Right lobe of liver (tissue), 4 donors: Measurements from ENCODE around the gene KRT6A.

Experiments used
- CTCF ChIP-seq, 4 donors: fragments of 200-600 bp in 3 of 4; fragments of 450-650 bp in 1 of 4; IDR thresholded peaks; one replicate each; pipeline versions ENCODE4 v1.5.1 to v1.8.0; 2016 to 2022; ENCODE audit warnings: antibody characterized with exemption in 4 of 4, mild to moderate bottlenecking in 2 of 4
- POLR2A ChIP-seq: fragments of 450-650 bp; IDR thresholded peaks from one replicate; pipeline ENCODE4 v1.6.1; 2017; ENCODE audit warnings: antibody characterized with exemption, mild to moderate bottlenecking
- donor health status: DM: no; HTN: no; CAD: no.
- donor health status: DM: no; HTN: no; CAD: no.
- donor health status: DM: no; HTN: yes; CAD: no.

- TF ChIP-seq CTCF (IDR thresholded peaks at IDR 0.05) (no peak), POLR2A (no peak)
Measured at GRCh38 chr12:52469853-52470252, 23.2 kb downstream of the KRT6A start.
